NCI-H2171 (cell line): ENCODE measurements around the gene BBS9.

Source experiments
- DNase-seq: peaks from one replicate; lab custom pipeline; 2025; lab: John Stamatoyannopoulos, UW

Gene BBS9

GRCh38 chr7:33649476-33650441 lies 520.4 kb downstream of the BBS9 start:
- no peak for DNase-seq

GRCh38 chr7:33650828-33651227 lies 521.5 kb downstream of the BBS9 start:
- no peak for DNase-seq

- DNase-seq: no peak
Observed at GRCh38 chr7:33651998-33652515, 522.7 kb downstream of the BBS9 start.

GRCh38 chr7:33654676-33655075 lies 525.3 kb downstream of the BBS9 start:
- DNase-seq: no peak
